HG02759 (cell line): Measurements from ENCODE around the gene UBLCP1.

Source experiments
- ATAC-seq: cut with Tn5 transposase; IDR thresholded peaks from one replicate; pipeline ENCODE4 v1.9.1; 2021; ENCODE audit warnings: mild to moderate bottlenecking, moderate library complexity; ENCODE audit not compliant: unreplicated experiment

UBLCP1 gene

GRCh38 chr5:159310511-159310910 lies 47.4 kb downstream of the UBLCP1 start:
- ATAC-seq, result peak; percentile 74

DNA sequence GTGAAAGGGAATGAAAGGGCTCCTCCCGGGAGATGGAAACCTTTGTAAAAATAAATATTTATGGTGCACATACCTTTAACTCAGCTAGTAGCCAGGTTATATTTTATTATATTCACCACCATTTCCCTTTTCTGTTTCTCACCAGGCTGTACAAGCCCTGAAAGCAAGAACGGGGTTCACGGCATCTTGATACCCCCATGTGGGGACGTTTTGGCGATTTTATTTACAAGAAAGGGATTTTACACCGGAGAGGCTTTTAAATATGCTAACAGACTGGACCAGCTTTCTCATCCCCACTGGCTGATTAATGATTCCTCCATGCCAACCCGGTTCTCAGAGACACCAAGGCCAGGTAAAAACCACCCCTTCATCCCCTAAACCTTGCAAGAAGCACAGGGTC lies 48.0 kb downstream of the UBLCP1 start:
- ATAC-seq, result no peak

GRCh38 chr5:159313197-159313596 lies 50.1 kb downstream of the UBLCP1 start:
- ATAC-seq, result no peak

DNA sequence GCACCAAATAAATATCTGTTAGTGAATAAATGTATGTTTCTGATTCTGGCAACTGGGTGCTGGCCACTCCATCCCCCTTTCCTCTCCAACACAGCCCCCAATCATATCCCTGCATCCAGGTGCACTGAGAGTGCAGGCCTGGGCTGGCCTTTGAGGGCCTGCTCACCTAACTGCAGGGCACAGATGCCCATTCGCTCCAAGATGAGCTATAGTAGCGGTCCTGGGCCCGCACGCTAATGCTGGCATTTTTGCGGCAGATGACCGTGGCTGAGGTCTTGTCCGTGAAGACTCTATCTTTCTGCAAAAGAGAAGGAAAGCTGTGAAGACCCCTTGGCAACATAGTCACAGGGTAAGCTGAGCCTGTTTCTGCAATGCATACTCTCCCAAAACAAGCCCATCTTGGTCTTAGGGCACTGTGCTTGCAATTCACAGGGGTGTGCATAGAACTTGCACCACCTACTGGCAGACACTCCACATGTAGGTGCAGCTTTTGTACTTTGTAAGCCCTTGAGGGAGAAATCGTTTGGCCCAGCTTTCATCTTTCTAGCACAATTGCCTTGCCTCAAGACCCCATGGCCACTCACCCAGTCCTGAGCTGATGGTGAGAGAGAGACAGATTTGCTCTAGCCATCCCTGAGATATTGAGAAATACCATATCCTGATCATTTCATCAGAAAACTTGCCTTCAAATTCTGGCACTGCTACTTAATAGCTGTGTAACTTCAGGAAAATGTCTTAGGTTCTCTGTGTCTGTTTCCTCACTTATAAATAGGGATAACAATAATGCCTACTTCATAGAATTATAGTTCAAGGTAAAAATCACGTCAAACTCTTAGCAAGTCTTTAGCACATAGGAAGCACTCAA lies 53.7 kb downstream of the UBLCP1 start:
- ATAC-seq, result no peak

DNA sequence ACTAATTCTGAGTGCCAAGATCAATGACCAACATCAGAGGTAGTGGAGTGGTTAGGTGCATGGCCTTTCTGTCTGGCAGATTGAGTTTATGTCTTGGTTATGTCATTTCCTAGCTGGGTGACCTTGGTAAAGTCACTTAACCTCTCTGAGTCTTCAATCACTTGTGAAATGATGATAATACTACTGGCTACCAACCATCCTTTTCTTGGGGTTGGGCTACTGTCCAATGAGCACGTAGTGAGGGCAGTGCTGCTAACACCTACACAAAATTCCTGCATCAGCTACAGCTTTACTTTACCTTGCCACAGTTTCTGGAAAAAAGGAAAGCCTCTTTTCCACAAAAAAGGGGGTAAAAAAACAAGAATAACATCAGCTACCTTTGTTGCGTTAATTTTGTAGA lies 54.8 kb downstream of the UBLCP1 start:
- no peak for ATAC-seq

DNA sequence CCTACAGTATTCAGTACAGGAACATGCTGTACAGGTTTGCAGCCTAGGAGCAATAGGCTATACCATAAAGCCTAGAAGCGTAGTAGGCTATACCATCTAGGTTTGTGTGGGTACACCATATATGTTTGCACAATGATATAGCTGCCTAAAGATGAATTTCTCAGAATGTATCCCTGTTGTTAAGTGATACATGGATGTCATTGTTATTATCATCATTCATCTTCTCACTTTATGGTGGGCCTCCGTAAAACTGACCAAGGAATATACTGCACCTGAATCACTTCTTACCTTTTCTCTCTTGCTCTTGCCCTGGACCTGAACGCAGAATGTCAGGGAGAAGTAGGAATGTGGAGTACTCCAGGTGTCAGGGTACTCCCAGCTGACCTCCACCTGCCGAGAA lies 55.4 kb downstream of the UBLCP1 start:
- ATAC-seq, result no peak

DNA sequence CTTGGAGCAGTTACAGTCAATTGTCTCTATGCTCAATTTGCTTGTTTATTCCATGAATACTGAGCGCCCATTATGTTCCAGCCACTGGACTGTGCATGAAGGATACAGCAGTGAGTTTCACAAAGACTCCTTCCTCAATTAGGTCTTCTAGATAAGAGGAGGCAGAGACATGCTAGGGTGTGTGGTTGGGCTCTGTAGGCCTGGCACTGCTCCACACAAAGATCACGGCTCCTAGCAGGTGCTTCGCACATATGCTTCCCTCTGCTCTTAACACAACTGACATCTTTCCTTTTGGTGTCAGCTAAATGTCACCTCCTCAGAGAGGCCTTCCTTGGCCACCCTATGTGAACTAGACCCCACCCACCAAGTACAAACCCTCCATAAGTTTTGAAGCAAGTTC lies 56.3 kb downstream of the UBLCP1 start:
- no peak for ATAC-seq

- ATAC-seq, result no peak
These were observed 56.7 kb downstream of the UBLCP1 start for GRCh38 chr5:159319832-159320231.

- ATAC-seq, result no peak
These were observed 59.1 kb downstream of the UBLCP1 start for GRCh38 chr5:159322180-159322579.

DNA sequence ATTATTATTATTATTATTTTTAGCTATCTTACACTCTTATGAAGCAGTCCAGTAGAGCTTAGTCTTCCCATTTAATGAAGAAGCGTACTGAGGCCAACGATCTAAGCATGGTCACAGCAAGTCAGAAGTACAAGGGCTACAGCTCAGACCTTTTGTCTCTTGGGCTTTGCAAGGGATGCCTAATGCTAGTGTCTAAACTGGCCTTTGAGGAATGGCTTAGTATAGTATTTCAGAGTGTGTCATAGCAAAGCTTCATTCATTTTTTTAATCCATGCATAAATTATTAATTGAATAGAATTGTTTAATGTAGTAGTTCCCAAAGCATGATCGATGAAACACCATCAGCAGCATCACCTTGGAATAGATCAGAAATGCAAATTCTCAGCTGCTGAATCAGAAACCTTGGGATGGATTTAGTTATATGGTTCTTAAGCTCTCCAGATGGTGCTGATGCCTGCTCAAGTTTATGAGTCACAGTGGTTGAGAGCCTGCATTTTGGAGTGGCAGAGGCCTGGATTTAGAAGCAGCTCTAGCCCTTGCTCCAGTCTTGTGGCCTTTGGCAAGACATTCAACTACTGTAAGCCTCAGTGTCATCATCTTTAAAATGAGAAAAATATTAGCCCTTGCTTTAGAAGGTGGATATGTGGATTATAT lies 61.1 kb downstream of the UBLCP1 start:
- no peak for ATAC-seq

GRCh38 chr5:159324986-159325385 lies 61.9 kb downstream of the UBLCP1 start:
- no peak for ATAC-seq

- ATAC-seq, result no peak
These were observed 67.2 kb downstream of the UBLCP1 start, which contains the start of gene IL12B for GRCh38 chr5:159330131-159330800. Gene IL12B, minus strand, starts transcription at chr5:159330487. Its CDS starts 3,705 bp downstream, at chr5:159326782.

DNA sequence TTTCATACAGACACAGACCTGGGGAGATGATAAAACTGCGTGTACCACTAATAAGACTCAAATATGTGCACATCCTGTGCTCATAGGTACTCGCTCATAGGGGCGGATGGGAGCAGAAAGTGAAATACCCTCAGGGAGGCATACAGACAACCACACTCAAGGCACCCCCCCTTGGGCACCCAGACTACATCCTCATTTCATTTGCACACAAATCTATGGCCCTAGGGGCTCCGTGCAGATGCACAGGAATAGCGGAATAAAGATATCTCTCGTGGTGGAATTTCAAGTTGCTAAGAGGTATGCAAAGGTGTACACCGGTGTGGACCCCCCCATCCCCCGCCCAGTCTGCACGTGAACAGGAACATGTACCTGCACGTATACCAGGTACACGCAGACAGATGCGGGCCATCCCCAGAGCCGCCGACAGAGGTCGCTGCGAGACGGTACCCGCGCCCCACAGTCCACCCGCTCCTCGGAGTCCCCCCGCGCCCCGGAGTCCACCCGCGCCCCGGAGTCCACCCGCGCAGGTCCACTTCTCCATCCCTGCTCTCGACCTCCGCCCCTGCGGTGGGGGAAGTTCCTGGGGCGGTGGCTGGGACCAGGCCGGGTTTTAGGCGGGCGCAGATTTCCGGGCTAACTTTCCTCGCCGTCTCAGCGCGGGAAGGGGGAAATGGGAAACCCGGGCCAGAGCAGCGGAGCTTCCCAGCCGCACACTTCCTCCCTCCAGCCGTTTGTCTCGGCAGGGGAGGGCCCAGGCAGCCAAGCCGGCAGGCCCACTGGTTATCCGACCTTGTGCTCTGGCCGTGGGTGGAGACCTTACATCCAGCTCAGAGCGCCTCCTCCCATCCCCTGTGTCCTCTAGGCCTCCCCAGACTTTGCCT lies 68.2 kb downstream of the UBLCP1 start:
- ATAC-seq, result peak; percentile 70

DNA sequence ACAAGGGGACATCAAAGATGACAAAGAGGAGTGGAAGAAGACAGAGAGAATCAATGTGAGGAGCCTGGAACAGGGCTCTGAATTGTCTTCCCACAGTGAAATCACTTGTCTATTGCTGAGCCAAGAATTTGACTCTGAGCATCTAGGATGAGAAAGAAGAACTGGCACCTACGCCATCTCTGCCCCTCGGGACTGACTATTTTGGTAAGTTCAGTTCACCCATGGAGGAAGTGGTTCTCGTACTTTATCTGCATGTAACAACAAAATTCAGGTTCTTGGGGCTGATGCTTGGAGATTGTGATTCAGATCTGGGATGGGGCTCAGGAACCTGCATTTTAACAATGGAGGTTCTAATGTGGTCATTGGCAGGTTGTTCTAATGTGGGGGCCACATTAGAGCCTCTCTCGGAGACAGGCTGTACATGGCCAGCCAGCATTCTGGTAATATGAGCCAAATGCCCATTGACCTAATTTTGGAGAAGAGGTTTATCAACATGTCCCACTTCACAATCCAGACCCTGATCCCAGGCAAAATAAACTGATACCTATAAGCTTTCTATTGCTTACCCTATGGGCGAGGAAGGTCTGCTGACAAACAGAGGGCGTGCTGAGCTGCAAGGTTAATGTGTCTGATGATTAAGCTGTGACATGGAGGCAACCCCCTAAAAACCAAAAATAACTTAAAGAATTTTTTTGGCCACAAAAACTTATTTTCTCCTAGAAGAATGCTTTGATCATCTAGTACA lies 69.9 kb downstream of the UBLCP1 start:
- ATAC-seq, result peak; percentile 31

DNA sequence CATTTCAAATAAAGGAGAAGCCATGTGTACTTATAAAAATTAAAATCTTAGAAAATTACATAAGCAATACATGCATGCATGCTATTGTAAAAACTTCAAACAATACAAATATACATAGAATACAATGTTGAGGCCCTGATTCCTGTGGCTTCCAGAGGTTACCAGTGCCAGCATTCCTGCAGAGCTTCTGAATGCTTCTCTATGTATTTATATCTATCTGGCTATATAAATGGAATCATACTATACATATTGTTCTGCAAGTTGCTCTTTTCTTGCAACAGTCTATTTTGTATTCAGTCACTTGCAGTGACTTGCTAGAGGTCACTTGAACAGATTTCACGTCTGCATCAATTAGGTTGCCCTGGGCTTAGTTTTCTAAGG lies 70.4 kb downstream of the UBLCP1 start:
- no peak for ATAC-seq
